ENCODE measurements around the gene TMTC2. TPM values are rescaled to one million over a fixed set of nuclear protein-coding genes. Genes with fewer than 3 reads are reported as not detected.

TMTC2 gene
- polyA plus RNA-seq, 1 experiment: 5.6 TPM

- DNase-seq (ENCODE audit: low read depth): no peak
These were observed 79.4 kb downstream of the TMTC2 start for GRCh38 chr12:82765971-82766705.

GRCh38 chr12:82774666-82775065 is 88.0 kb downstream of the TMTC2 start:
- Histone ChIP-seq H3K27me3 (ENCODE audit: control insufficient read depth, insufficient read depth, low read length) (no peaks in the 10 kb centered on the region), H3K4me3 (ENCODE audit: low read depth, low read length) (no peak overlapping the region), H3K36me3 (ENCODE audit: control insufficient read depth, insufficient read depth, low read length) (no peaks in the 10 kb centered on the region)
- no peak for DNase-seq (ENCODE audit: low read depth)
- ChIA-PET POLR2A (no interaction called here), CTCF (no interaction called here)
- no peak for TF ChIP-seq CTCF (IDR thresholded peaks at IDR 0.05; ENCODE audit: insufficient read depth, low read depth, low read length)

More at GRCh38 chr12:82765971-82766705, 79.4 kb downstream of the TMTC2 start:
- H3K27me3 ChIP-seq (ENCODE audit: control insufficient read depth, insufficient read depth, low read length): no peaks in the 10 kb centered on the region
- POLR2A ChIA-PET: no interaction called here
- TF ChIP-seq CTCF (IDR thresholded peaks at IDR 0.05; ENCODE audit: insufficient read depth, low read depth, low read length): no peak
- no peaks in the 10 kb centered on the region for H3K36me3 ChIP-seq (ENCODE audit: control insufficient read depth, insufficient read depth, low read length)
- CTCF ChIA-PET: no interaction called here
- H3K4me3 ChIP-seq (ENCODE audit: low read depth, low read length): no peak overlapping the region

GRCh38 chr12:82780517-82780916 is 93.8 kb downstream of the TMTC2 start:
- no peaks in the 10 kb centered on the region for H3K36me3 ChIP-seq (ENCODE audit: control insufficient read depth, insufficient read depth, low read length)
- TF ChIP-seq CTCF (IDR thresholded peaks at IDR 0.05; ENCODE audit: insufficient read depth, low read depth, low read length): no peak
- CTCF ChIA-PET: interaction anchor here (1.0 kb wide), 1 partner anchor 10 kb away, joined by 3 read pairs; no protein-coding TSS in a partner anchor
- POLR2A ChIA-PET: no interaction called here
- H3K4me3 ChIP-seq (ENCODE audit: low read depth, low read length): no peak overlapping the region
- no peaks in the 10 kb centered on the region for H3K27me3 ChIP-seq (ENCODE audit: control insufficient read depth, insufficient read depth, low read length)
- DNase-seq (ENCODE audit: low read depth): no peak

- Histone ChIP-seq H3K4me3 (ENCODE audit: low read depth, low read length) (no peak overlapping the region), H3K36me3 (ENCODE audit: control insufficient read depth, insufficient read depth, low read length) (no peaks in the 10 kb centered on the region), H3K27me3 (ENCODE audit: control insufficient read depth, insufficient read depth, low read length) (no peaks in the 10 kb centered on the region)
- no peak for DNase-seq (ENCODE audit: low read depth)
- CTCF ChIA-PET: no interaction called here
- no peak for TF ChIP-seq CTCF (IDR thresholded peaks at IDR 0.05; ENCODE audit: insufficient read depth, low read depth, low read length)
- POLR2A ChIA-PET: no interaction called here
These were observed 94.7 kb downstream of the TMTC2 start for GRCh38 chr12:82781309-82781997.

- ChIA-PET POLR2A (no interaction called here), CTCF (interaction anchor here (1.1 kb wide), 1 partner anchor 10 kb away, joined by 3 read pairs; no protein-coding TSS in a partner anchor)
- Histone ChIP-seq H3K4me3 (ENCODE audit: low read depth, low read length) (no peak overlapping the region), H3K27me3 (ENCODE audit: control insufficient read depth, insufficient read depth, low read length) (no peaks in the 10 kb centered on the region), H3K36me3 (ENCODE audit: control insufficient read depth, insufficient read depth, low read length) (no peaks in the 10 kb centered on the region)
- DNase-seq (ENCODE audit: low read depth): no peak
- TF ChIP-seq CTCF (IDR thresholded peaks at IDR 0.05; ENCODE audit: insufficient read depth, low read depth, low read length): no peak
These were observed 96.7 kb downstream of the TMTC2 start for GRCh38 chr12:82783435-82783834.

Data from BJ (cell line).